ENCODE measurements around the gene ATF3.

DNA sequence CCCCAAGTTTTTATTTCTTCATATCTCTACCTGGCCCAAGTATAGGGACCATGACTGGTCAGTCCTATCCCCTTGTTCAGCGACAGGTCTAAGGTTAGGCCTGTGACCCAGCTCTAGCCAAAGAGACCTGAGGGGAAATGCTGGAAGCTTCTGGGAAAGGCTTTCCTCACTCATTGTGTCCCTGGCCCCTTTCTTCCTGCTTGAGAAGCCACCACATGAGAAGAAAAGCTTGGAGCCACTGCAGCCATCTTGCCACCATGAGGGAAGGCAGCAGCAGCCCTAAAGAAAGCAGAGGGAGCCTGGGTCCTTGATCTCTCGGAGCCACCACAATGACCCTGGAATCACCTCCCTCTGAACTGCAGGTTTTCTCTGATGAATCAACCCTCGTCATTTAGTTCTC lies 43.4 kb downstream of the ATF3 start:
- no peak for TF ChIP-seq ZNF8 (CRISPR knock-in tag; IDR thresholded peaks at IDR 0.05)
- TF ChIP-seq, protein P1, sequence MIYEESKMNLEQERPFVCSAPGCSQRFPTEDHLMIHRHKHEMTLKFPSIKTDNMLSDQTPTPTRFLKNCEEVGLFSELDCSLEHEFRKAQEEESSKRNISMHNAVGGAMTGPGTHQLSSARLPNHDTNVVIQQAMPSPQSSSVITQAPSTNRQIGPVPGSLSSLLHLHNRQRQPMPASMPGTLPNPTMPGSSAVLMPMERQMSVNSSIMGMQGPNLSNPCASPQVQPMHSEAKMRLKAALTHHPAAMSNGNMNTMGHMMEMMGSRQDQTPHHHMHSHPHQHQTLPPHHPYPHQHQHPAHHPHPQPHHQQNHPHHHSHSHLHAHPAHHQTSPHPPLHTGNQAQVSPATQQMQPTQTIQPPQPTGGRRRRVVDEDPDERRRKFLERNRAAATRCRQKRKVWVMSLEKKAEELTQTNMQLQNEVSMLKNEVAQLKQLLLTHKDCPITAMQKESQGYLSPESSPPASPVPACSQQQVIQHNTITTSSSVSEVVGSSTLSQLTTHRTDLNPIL (CRISPR knock-in tag; IDR thresholded peaks at IDR 0.05; ENCODE audit: low read depth) = no peak
- TF ChIP-seq CSDC2 (CRISPR knock-in tag; IDR thresholded peaks at IDR 0.05) = no peak
- TF ChIP-seq, protein P2, sequence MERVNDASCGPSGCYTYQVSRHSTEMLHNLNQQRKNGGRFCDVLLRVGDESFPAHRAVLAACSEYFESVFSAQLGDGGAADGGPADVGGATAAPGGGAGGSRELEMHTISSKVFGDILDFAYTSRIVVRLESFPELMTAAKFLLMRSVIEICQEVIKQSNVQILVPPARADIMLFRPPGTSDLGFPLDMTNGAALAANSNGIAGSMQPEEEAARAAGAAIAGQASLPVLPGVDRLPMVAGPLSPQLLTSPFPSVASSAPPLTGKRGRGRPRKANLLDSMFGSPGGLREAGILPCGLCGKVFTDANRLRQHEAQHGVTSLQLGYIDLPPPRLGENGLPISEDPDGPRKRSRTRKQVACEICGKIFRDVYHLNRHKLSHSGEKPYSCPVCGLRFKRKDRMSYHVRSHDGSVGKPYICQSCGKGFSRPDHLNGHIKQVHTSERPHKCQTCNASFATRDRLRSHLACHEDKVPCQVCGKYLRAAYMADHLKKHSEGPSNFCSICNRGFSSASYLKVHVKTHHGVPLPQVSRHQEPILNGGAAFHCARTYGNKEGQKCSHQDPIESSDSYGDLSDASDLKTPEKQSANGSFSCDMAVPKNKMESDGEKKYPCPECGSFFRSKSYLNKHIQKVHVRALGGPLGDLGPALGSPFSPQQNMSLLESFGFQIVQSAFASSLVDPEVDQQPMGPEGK (CRISPR knock-in tag; IDR thresholded peaks at IDR 0.05; ENCODE audit: borderline replicate concordance) = no peak
- no peak for TF ChIP-seq ZFP30 (CRISPR knock-in tag; IDR thresholded peaks at IDR 0.05)
- no peak for TF ChIP-seq TOX (CRISPR knock-in tag; IDR thresholded peaks at IDR 0.05; ENCODE audit: borderline replicate concordance)
- TF ChIP-seq, protein P3, sequence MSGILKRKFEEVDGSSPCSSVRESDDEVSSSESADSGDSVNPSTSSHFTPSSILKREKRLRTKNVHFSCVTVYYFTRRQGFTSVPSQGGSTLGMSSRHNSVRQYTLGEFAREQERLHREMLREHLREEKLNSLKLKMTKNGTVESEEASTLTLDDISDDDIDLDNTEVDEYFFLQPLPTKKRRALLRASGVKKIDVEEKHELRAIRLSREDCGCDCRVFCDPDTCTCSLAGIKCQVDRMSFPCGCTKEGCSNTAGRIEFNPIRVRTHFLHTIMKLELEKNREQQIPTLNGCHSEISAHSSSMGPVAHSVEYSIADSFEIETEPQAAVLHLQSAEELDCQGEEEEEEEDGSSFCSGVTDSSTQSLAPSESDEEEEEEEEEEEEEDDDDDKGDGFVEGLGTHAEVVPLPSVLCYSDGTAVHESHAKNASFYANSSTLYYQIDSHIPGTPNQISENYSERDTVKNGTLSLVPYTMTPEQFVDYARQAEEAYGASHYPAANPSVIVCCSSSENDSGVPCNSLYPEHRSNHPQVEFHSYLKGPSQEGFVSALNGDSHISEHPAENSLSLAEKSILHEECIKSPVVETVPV (CRISPR knock-in tag; IDR thresholded peaks at IDR 0.05) = no peak
- TF ChIP-seq BACH2 (CRISPR knock-in tag; IDR thresholded peaks at IDR 0.05; ENCODE audit: borderline replicate concordance) = no peak

All from SK-N-SH treated with all-trans-retinoic acid at 6 μM for 48 hours (cell line).